Measurements from ENCODE around the gene XPC.

XPC gene

DNA sequence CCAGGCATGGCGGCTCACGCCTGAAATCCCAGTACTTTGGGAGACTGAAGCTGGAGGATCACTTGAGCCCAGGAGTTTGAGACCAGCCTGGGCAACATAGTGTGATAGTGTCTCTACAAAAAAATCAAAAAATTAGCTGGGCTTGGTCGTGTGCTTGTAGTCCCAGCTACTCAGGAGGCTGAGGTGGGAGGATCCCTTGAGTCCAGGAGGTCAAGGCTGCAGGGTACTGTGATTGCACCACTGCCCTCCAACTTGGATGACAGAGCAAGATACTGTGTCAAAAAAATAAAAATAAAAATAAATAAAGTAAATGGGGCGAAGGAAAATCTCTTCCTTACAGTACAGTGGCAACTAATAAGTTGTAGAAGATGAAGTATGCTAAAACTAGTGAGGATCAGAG is 29.8 kb upstream of the XPC start:
- DNase-seq (ENCODE audit: low read depth, low spot score) = no peak

DNA sequence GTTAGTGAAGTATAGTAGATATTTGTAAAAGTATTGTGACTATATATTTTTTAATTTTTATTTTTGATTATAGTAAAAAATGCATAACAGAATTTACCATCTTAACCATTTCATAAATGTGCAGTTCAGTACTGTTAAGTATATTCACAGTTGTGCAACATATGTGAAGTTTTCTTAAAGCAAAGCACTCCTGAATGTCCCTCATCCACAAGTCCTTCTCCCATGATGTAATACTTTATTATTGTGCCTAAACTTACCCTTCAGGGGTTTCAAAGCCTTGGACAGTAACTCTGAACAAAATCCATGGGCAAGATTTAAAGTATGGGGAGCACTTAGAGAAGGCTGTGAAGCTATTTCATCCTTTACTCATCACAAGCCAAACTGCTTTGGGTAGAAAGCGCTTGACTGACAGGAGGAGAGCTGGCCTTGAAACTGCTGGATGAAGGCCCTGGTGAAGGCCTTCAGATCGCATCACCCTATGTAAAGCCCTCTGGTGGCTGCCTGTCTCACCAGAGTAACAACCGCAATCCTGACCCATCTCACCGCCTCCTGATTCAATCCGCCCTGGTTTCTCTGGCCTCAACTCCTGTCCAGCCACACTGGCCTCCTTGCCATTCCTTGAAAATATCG is 28.3 kb upstream of the XPC start:
- DNase-seq (ENCODE audit: low read depth, low spot score) = no peak

DNA sequence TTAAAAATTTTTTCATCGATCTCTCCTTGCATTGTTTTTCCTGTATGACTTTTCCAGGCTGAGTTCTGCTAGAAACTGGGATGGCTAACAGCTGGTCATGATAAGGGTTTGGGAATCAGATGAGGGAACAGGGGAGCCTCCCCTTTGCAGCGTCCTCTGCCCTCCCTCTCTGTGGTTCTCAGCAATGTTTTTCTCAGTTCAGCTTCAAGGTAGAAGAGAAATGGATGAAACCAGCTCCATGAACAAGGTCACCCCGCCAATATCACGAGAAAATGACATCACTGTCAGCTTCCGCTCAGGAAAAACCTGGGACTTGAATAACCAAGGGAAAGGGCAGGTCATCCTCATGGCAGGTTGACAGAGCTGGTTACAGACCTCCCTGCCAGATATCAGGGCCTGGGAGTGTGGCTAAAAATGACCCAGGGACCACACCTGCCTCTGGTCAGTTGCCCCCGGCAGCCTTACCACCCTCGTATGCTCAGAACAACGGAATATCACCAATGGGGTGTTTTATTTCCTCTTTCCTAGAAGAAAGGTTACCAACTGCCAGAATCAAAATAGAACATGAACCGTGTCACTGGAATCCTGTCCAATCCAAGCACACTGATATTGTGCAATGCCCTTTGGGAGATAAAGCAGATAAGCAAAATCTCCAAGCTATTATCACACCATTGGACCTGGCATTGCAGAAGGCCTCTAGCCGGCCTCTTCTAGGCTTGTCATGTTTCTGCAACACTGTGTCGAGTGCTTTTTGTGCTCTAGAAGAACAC is 26.3 kb upstream of the XPC start:
- no peak for DNase-seq (ENCODE audit: low read depth, low spot score)

DNA sequence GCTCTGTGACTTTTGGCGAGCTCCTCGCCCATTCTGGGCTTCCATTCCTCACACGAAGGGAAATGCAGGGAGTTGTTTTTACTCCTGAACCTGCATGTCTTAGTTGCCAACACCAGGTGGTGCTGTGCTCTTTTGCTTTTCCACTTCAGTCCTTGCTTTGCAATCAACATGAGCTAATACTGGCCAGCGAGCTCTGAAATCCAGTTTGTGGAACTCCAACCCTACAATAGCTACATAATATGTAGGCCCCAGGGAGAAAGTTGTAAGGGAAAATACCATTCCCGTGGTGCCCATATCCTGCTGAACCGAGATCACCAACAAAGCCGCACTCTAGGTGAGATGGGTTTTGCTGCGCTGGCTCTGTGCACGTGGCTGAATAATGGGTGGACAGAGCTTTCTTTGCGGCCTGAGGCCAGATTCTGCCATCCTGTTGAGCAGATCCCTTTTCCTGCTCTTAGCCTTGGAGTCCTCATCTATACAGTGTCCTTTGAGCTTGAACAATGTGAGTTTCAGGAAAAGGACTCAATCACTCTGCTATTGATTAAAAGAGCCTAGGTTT is 25.2 kb upstream of the XPC start:
- DNase-seq (ENCODE audit: low read depth, low spot score) = no peak

DNA sequence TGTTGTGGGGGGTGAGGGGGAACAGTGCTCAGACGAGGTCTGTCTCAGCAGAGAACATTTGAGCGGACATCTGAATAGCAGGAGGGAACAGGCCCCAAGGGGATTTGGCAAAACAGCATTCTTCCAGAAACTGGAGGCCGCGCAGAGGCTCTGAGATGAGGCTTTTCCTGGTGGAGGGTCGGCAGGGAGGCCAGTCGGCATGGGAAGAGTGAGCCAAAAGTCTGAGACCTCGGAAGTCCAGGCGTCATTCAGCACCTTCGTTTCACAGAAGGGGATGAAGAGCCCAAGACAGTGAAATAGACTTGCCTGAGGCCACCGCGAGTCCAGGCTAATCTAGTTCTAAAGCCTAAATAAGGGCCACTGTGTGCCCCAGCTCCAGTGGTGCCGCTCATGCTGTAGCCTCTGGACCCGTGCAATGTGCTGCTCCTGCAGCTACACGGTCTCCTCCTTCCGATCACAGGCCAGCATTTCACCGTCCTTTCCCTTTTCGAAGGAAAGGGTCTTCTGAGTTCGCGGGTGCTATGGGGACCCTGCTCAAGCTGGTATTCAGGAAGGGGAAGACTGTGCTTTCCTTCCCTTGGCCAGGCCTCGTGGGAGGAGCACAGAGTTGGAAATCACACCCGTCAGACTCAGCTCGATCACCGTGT is 24.6 kb upstream of the XPC start:
- no peak for DNase-seq (ENCODE audit: low read depth, low spot score)

DNA sequence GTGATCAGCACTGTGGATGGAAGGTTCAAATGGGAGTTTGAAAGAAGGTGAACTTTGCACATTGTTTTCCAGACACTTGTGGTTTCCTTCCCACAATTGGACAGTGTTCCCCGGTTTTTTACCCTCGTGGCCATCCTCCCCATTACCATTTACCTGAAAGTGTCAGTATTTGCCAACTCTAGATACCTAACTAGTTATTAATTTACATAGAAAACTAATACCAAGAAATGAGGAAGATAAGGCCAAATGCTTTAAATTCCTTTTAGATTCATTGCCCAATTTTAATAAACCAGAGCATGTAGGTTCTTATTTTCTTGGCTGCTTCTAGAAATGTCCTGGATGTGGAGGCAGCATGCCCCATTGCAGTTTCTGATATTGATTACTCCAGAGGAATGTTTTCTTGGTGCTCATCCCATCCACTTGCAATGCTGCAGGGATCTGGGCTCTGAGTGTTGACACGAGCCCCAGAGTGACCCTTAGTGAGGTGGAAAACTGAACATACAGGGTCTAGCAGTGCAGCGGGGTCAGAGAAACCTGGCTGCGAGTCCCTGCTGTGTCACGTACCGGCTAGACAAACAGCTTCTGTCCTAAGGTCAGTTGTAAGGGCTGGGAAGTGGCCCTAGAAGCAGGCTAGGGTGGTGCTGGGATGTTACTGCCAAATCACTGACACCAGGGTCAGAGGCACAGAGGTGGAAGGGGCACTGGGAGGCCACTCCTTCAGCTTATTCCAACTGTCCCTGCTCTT is 23.7 kb upstream of the XPC start:
- no peak for DNase-seq (ENCODE audit: low read depth, low spot score)

DNA sequence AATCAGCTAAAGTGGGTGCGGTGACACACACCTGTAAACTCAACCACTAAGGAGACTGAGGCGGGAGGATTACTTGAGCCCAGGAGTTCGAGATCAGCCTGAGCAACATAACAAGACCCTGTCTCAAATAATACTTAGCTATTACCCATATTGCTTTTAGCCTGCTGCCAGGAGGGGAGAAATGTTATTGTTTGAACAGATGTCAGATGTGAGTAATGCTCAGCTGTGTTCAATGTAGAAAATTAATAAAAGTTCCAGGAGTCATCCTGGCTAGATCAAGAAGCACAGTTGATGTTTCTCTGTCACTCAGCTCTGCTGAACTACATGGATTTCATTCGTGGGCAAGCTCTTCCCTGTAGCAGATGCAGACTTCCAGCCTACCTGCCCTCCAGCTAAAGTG is 22.4 kb upstream of the XPC start:
- no peak for DNase-seq (ENCODE audit: low read depth, low spot score)

DNA sequence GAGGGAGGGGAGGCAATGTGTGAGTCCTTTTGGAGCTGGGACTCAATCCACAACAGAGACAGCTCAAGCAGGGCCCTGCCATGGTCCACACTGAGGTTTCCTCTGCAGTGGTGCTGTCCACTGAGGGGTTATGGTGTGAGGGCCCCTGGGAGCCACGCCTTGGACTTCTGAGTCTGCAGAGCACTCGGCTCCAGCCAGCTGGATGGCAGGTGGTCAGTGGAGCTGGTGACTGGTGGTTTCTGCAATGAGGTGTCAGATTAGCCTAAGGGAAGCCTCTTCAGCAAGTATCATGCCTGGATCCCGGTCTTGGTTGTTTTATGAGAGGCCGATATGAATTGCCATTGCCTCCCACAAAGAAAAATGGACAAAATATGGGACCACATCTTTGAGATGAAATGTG is 21.9 kb upstream of the XPC start:
- DNase-seq (ENCODE audit: low read depth, low spot score) = no peak

DNA sequence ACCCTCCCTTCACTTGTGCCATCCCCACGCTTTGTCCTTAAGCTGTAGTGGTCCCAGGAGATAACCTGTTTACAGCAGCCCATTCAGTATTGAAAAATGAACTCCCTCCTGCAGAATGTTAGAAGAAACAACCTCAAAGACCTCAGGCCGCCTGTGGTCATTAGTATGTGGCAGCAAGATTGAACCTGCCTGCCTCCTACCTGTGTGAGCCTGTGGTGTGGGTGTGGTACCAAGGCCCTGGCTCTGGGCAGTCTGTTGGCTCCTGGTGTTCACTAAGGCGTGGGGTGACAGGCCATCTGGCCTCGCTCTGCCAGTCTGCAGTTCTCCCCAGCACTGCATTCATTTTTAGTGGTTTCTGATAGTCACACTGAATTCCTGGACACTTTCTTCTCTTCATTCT is 21.2 kb upstream of the XPC start:
- DNase-seq (ENCODE audit: low read depth, low spot score) = no peak

DNA sequence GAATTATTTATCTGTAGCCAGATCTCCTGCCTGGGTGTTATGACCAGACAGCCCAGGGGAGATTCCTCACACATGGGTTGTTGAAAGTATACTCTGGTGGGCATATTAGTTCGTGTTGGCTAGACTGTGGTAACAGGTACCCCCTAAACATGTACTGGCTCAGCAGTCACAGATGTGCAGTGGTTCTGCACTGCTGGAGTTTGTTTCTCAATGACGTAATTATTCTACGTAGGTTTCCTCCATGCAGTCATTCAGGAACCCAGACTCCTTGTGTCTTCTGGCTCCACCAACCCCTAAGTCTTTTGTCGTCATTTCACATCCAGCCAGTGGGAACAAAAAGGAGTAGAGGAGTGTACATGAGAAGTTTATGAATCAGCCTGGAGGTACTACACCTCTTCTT is 16.5 kb upstream of the XPC start:
- DNase-seq (ENCODE audit: low read depth, low spot score) = no peak

DNA sequence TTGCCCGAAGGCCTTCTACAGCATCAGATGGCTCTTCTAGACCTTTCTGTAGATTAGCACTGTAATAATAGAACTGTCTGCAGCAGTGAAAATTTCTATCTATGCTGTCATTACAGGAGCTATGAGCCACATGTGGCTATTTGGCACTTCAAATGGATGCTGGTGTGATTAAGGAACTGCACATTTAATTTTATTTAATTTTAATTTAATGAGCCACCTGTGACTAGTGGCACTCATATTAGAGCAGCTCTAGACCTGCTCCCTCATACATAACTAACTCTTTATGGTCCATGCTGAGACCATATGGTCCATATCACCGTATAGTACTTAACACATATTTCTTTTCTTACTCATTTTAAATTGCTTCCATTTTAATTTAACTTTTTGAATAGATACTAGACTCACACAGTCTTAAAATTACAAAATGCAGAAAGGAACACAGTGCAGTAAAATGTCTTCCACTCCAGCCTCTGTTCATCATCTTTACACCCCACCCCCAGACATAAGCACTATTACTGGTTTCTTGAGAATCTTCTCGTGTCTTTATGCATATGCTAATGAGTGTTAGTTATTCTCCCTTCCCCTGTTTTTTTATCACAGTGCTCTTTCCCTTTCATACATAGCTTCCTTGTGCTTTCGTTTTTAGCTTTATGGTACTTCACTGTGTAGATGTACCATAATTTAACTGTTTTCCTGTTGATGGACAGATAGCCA is 9.8 kb upstream of the XPC start:
- DNase-seq (ENCODE audit: low read depth, low spot score) = no peak

DNA sequence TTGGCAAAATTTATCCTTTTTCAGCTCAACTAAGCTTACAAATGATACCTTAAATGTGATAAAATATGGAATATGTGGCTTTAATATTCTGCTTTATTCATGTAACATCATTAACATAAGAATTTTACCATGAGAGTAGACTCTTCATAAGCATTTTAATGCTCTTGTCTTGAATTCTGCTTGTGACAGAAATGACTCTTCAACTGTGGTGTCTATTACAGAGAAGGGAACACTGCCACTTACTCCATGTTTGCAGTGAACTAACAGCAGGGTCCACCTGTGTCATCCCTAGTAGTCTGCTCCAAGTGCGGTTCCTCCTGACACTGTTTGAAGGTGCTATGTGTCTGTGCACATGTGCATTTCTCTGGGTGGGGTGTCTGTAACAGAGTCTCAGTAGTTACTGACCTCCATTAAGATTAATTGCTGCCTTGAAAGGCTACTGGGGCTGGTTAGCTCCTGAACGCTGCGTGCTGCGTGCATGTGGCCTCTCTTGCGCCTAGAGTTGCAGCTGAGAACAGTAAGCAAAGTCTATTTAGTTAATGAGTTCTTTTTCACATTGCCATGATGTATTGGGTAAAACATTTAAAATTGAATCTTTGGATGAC is 8.6 kb upstream of the XPC start:
- no peak for DNase-seq (ENCODE audit: low read depth, low spot score)

DNA sequence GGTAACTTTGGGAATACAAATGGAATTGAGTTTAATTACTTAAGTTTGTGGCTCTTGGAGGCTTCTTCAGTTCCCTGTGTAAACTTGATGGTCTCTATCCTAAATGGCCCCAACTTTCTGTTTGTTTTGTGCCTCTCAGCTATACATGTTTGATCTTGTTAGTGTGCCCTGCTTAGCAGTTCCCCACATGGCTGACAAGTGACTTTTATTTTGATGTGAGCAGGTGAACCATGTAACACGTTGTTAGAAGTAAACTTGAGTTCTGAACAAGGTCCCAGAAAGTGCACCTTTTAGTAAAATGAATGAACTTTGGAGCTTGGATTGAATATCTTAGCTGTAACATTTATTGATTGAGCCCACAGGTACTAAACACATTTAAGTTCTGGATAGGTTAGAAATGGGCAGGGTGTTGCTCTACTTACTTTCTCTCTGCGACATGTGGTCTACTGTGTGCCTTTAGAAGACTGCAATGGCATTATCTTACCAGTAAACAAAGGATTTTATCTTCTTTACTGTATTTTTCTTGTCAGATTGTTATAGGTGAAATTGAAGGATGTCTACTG is 4.7 kb upstream of the XPC start:
- no peak for DNase-seq (ENCODE audit: low read depth, low spot score)

DNA sequence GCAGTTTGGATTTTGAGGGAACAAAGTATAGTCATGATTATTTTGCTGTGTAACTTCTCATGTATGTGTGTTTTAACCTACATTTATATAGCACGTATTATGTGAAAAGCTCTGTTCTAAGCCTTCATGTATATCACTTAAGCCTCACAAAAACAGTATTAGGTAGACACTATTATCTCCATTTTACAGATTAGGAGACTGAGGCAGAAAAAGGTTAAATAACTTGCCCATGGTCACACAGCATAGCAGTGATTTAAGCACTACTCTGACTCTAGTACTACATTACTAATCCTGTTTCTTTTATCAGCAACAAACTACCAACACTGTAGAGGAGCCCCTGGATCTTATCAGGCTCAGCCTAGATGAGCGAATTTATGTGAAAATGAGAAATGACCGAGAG is 2.9 kb upstream of the XPC start:
- no peak for DNase-seq (ENCODE audit: low read depth, low spot score)

DNA sequence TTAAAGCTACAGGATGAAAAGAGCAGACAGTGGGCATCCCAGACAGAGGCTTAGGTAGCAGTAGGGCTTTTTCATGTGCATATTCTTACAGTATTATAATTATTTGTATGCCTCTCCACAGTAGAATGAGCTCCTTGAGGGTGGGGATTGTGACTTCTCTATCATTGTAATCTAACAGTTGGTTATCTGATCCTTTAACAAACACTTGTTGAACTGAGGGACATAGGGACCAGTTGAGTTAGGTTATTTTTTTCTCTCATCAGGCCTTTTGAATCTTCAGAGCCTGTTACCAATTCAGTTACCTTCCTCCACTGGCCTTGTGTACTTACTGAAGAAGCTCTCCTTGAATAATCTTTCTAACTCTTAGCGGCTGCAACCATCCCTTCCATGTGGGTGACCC is 1.4 kb upstream of the XPC start:
- no peak for DNase-seq (ENCODE audit: low read depth, low spot score)

DNA sequence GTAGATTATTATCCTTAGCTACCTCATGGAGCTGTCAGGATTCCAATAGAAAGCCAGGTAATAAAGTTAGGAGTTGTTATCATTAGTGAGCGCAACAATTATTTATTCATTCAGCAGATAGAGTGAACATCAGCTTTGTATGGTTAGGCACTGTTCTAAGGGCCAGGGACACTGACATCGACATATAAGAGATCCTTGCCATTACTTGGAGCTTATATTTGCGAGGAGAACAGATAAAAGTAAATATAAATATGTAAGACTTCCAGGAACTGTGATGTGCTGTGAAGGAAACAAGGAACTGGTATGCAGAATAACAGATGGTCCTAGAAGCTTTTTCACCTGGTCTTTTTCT is 689 bp upstream of the XPC start:
- no peak for DNase-seq (ENCODE audit: low read depth, low spot score)

DNA sequence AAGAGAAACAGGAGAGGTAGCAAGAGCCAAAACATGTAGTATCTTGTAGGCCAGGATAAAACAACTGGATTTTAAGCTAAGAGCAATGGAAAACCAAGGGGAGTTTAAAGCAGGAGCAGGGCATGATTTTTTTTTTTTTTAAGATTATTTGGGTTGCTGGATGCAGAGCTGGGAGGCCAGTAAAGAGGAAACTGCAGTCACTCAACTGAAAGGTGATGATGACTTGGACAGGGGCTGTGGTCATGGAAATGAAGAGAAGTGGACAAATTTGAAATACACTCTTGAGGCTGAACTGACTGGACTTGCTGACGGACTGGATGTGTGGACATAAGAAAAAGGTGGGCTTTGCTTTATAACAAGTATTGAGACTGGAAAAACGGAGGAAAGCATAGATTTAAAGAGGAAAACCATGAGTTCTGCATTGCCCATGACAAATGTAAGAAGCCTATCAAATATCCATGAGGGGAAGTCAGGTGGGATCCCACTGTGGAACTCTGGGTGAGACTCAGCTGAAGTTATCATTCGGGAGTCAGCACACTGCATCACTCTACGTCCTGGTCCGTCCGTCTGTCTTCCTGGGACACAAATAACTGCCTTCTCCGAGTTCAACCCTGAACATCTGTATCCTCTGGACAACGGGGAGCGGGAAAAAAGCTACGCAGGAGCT is 688 bp downstream of the XPC start:
- peak; percentile 24 for DNase-seq (ENCODE audit: low read depth, low spot score)

DNA sequence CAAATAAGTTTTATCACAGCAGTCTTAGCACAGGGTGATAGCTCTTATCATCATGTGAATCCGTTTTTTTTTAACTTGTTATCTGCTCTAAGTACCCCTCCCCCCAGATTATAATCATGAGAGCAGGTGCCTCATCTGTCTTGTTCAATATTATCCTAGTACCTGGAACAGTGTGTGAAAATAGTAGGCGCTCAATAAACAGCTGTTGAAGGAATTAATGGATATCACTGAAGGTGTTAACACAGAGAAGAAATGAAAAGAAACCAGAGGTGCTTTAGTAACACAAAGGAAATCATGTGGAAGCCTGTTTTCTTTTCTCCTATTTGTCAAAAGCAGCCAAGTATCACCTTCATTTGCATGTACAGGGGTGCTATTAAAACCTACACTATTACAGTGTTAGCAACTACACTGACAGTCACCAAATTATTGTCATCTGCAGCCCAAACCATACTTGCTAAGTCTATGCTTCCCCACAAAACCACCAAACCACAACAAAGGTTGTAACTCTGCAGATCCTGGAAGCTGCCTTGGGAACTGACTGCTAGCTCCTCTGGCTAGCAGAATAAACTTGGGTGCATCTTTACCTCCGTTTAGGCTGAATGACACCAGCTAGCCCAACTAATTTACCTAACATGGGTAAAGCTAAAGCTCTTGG is 2.9 kb downstream of the XPC start:
- DNase-seq (ENCODE audit: low read depth, low spot score) = no peak

DNA sequence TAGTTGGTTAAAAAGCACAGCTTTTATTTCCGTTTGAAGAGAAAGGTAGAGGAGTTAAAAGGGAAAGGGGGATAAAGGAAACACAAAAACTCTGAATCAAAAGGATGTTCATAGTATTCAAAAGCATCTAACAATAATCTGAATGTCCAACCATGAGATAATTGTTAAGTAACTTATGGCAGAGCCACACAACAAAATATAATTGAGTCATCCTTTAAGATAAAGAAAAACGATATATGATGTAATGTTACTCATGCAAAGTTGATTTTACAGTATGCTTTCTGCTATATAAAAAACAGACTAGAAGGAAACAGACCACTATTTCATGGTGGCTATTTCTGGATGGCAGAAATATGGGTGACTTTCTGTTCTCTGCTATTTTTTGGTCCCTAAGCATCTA is 3.9 kb downstream of the XPC start:
- DNase-seq (ENCODE audit: low read depth, low spot score) = no peak

DNA sequence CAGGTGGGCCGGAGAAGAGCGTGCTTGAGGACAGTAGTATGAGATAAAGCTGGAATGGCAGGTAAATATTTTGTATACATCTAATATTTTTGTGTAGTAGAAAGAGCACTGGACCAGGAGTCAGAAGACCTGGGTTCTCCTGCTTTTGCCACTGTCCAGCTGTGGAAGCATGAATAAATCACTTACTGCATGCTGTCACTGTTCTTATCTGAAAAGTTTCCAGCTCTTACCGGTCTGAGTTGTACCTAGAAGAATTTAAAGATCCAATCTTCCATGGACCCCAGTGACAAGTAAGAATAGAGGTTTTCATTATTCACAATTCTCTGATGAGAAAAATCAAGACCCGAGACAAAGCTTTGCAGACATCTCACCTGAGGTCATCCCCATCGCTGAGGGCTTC is 5.9 kb downstream of the XPC start:
- DNase-seq (ENCODE audit: low read depth, low spot score) = no peak
